ENCODE data around the gene NCOA4. TPM values are rescaled to one million over a fixed set of nuclear protein-coding genes. Genes with fewer than 3 reads are reported as not detected.
"Not testable (repeated sequence)": the region's sequence is repeated elsewhere in the genome, so short reads cannot be mapped to it uniquely, and the experiment has no call there.

NCOA4 gene
- total RNA-seq, 1 donor from 2014 or later: 151 TPM

DNA sequence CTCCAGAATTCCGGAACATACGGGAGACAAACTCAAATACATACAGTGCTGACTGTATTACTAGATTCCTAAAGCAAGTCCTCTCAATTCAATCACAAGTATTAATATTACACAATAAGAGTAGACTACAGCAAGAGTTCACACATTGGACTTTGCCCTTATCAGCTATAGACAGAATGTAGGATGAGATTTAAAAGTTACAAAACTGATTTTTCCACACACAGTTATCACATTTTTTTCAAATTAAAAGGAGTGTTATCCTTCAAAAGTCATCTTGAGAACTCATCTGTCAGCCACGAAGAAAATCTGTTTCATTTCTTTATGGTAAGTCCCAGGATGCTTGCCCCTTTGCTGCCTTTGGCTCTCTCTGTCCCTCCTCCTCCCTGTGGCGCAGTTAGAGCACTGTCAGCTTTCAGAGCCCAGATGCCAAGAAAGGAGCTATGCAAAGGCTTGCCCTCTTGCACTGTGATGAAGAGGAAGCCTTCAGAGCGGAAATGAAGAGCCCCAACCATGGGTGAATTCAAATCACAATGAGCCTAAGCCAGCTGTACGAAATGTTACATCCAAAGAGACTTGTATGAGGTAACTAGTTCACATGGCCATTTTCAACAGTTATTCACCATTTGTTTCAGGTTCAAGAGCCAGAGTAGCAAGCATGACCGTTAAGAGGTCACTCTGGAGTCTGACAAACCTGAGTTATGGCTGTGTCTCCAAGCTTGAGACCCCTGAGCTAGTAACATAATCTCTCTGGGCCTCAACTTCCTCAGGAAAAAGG is 10.7 kb downstream of the NCOA4 start:
- no peak for DNase-seq (ENCODE audit: low spot score)

DNA sequence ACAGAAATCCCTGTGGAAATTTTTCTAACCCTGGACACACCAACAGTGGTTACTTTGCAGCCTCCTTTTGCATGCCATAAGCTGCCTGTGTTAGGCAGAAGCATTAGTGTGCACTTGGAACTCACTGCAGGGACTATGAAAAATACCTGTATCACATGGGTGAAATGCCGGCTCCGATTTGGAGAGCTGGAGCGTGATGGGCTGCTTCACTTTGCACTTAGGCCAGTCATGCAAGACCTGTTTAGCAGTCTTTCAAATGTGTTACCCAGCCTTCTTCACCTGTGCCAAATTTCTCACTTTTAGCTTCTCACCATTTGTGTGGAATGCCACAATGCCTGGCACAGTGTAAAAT is 11.3 kb downstream of the NCOA4 start:
- DNase-seq (ENCODE audit: low spot score): no peak

DNA sequence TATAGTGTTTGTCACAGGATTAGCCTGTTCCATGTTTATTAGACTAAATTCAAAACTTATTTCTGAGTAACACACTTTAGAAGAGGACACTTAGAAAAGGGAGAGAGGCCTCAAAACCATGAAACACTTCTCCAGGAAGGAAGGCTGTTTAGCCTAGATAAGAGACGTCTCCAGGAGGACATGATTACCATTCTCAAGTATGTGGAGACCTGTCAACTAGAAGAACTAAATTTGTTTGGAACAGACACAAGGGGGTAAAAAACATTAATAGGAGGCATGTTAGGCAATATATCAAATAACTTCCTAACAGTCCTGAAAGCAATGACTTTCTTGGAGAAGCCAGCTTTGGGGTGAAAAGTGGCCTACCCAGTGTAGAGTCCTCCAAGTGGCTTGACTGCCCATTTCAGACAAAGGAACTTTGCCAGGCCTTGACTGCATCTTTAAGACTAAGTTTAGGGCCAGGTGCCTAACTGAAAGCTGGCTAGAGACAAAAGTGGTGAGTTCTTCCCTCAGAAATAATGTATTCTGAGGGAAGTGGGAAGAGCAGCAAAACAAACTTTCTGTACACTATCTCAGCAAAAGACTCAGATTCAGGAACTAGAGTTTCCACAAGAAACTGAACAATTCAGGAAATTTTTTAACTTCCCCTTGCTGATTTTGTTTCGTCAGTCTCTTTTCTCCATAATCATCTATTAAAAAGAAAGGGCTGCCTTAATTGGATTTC is 11.8 kb downstream of the NCOA4 start:
- no peak for DNase-seq (ENCODE audit: low spot score)

- DNase-seq (ENCODE audit: low spot score): no peak
Observed at GRCh38 chr10:46017733-46018132, 12.7 kb downstream of the NCOA4 start.

- DNase-seq (ENCODE audit: low spot score): no peak
Observed at GRCh38 chr10:46016811-46017210, 13.6 kb downstream of the NCOA4 start.

DNA sequence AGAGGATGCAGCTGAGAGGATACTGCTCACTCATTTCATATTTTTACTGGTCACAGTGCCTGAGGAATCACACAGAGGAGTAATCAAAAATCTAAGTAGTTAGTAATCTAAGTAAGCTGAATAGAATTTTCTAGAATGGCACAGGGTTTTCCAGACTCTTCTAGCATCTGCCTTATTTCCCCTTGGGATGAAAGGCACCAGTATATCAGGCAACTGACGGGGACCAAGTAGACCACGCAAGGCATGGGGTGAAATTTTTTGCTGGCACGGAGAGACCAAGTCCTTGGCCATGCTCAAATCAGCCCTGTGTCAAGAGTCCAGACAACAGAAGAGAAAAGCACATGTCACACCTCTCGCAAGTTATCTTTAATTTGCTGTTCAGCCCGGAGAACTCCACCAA is 14.2 kb downstream of the NCOA4 start:
- no peak for DNase-seq (ENCODE audit: low spot score)

GRCh38 chr10:46014683-46015405 is 15.6 kb downstream of the NCOA4 start:
- no peak for DNase-seq (ENCODE audit: low spot score)

DNA sequence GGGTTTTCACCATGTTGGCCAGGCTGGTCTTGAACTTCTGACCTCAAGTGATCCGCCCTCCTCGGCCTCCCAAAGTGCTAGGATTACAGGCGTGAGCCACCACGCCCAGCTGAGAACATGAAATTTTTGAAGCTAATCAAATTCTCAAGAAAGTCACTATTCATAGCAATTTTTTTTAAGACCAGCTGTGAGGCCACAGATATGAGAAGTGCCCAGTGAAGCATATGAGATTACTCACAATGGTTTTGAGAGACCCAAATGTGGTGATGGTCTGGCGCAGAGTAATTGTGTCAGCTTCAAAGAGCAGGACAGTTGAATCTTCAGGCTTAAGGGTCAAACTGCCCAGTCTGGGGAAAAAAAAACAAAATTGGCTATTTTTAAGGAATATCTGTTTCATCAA is 16.2 kb downstream of the NCOA4 start:
- no peak for DNase-seq (ENCODE audit: low spot score)

DNA sequence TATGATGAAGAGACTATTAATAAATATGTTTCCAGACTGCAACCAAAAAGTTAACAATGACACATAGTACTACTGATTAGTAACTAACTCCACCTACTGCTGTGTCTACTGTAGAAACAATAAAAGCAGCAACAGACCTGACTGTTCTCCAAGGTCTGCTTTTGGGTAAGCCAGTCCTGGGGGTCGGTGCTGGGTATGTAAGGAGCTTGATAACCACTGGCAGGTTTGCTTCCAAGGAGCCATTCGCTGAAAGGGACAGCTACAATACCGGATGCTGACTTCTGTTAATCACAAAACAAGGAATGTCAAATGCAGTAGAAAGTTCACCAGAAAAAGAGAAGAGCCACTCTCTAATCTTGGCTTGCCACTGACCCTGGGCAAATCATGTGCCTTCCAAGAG is 17.7 kb downstream of the NCOA4 start:
- no peak for DNase-seq (ENCODE audit: low spot score)

DNA sequence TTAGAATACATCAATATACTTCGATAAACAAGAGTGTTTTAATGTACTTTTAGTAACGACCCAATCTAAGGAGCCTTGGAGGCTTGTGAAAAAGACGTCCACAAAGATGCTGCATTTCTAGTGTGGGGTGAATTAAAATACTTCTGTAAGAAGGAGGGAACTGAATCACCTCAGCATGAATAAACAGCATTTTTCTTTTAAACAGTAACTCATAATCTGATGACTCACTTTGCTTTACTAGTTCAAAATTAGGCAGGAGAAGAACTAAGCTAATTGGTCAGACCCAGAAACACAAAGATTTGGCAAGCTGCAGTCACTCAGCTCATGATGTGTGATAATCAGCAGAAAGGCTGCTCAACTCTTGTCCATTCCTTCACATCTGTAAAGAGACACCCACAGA is 24.2 kb downstream of the NCOA4 start:
- no peak for DNase-seq (ENCODE audit: low spot score)

DNA sequence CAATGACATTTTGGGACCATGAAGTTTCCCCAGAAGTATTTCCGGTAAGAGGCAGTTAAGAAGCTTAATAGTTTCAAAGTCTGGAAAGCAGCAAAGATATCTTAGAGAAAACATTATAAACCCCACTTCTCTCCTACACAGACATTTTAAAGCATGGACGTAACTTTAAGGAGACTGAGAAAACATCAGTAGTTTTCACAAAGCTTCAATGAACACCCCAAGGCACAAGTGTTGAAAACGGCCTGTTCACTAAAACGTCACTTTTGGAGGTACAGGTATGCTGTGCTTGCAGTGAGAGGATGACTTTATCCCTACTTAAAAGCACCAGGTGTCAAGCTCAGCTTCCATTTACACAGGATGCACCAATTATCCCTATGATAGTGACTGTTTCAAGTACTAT is 25.0 kb downstream of the NCOA4 start:
- DNase-seq (ENCODE audit: low spot score): no peak

GRCh38 chr10:46004963-46005362 is 25.5 kb downstream of the NCOA4 start:
- DNase-seq (ENCODE audit: low spot score): no peak

DNA sequence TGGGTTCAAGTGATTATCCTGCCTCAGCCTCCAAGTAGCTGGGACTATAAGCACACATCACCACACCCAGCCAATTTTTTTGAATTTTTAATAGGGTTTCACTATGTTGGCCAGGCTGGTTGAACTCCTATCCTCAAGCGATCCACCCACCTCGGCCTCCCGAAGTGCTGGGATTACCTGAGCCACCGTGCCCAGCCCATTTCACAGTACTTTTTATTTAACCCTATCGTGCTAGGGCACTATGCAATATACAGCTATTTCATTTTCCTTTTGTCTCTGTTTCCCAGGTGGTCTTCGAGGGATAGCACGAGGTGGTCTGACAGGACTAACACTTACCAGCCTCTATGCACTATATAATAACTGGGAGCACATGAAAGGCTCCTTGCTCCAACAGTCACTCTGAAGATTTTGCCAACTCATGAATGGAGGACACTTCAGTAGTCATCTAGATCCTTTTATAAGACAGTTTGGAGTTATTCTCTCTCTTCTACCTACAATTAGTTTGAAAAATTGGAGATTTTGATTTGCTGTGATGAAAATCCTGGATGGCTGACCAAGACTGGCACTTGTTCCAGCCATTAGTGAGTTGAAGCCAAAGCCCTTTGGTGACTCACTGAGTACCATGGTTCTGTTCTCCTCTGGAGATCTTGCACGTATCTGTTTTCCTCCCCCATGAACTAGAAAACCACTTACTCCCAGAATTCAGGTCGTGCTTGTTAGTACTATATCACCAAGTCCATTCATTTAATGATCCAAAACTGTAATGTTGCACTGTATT is 27.3 kb downstream of the NCOA4 start:
- no peak for DNase-seq (ENCODE audit: low spot score)

GRCh38 chr10:46002189-46002687 is 28.2 kb downstream of the NCOA4 start:
- not testable (repeated sequence) for DNase-seq (ENCODE audit: low spot score)

DNA sequence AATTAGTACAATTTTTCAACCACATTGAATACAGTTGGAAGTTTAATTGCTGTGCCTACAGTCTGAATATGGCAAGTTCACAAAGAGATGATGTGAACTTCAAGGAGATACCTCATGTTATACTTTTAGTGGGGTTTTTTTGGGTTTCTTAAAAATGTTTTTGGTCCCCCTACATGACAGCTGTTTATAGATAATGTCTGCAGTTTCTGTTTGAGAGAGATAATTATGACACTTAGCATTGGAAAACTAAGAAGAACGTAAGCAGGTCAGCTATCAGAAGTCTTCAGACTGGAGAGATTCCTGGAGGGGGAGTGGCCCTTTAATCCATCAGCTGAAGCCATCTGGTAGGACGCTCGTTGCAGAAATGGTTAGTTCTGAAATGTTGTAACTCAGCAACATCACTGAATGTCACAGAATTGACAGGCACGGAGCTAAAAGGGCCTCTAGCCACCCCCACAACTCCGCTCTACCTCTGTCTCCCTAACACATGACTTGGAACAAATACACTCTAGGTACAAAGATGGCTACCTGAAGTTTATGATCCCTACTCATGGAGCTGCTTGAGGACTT is 29.2 kb downstream of the NCOA4 start:
- DNase-seq (ENCODE audit: low spot score): no peak

DNA sequence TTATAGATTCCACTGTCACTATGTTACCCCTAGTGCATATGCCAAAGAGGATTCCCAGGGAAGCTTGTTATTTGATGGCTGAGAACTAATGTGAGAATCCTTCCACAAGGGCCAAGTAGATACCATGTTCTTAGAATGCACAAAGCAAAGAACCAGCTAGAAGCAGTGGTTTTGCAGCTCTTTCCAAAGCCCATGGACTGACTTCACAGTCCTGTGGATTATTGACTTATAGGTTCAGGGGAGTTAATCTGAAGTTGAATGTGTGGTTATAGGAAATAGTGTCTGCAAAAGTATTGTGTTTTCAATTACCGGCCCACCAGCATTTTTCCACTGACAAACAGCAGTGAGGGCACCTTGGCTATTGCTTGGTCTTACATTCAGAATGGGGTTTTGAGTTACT is 29.9 kb downstream of the NCOA4 start:
- no peak for DNase-seq (ENCODE audit: low spot score)

DNA sequence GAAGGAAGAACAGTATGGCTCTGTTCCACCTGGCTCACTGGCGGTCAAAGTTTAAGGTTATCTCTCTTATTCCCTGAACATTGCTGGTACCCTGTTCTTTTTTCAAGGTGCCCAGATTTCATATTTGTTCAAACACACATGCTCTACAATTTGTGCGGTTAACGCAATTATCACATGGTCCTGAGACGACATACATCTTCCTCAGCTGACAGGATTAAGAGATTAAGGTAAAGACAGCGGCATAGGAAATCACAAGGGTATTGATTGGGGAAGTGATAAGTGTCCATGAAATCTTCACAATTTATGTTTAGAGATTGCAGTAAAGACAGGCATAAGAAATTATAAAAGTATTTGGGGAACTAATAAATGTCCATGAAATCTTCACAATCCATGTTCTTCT is 30.5 kb downstream of the NCOA4 start:
- not testable (repeated sequence) for DNase-seq (ENCODE audit: low spot score)

- DNase-seq (ENCODE audit: low spot score): no peak
Observed at GRCh38 chr10:45997994-45998763, 32.2 kb downstream of the NCOA4 start.

- no peak for DNase-seq (ENCODE audit: low spot score)
Observed at GRCh38 chr10:45997557-45997956, 32.9 kb downstream of the NCOA4 start.

DNA sequence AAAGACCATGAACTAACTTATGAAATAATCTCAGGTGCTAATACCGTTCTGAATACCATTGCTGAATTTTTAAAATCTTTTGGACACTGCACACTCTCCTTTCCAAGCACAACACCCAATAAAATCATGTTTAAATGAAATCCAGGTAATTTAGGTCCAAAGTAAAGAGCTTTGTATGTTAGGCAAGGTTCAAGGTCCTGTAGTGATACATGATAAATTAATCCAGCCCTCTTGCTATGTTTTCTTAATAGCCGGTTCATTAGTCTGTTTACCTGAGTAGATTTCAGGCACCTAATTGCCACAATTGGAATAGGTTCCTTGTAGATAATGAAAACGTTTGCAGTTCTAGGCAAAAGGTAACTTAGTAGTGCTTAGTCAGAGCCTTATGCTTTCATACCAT is 44.8 kb downstream of the NCOA4 start:
- DNase-seq (ENCODE audit: low spot score): not testable (repeated sequence)

DNA sequence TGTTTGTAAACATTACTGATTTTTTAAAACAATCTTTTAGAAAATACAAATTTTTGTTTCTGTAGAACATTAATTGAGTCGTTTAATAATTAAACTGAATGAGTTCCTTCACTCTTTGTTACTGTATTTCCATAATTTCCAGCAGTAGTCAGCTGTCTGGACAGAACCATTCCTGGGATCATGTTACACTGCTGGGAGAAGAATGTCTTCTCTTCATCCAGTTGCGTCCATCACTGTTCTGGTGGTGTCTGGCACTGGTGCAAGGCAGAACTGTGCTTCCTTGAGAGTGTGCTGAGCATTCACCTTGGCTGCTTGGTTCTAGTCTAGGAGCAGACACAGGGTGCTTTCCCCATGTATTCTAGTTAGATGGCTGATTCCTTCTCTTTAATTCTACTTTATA is 46.0 kb downstream of the NCOA4 start:
- not testable (repeated sequence) for DNase-seq (ENCODE audit: low spot score)
